HG03571 (cell line): ENCODE data around the gene HP.
A peak's percentile ranks its signal among the peaks of the same experiment; 100 is the strongest.
"Not testable (repeated sequence)": the region's sequence is repeated elsewhere in the genome, so short reads cannot be mapped to it uniquely, and the experiment has no call there.

Source experiments
- ATAC-seq: cut with Tn5 transposase; IDR thresholded peaks from one replicate; pipeline ENCODE4 v1.9.1; 2021; ENCODE audit not compliant: unreplicated experiment

The HP gene, protein sequence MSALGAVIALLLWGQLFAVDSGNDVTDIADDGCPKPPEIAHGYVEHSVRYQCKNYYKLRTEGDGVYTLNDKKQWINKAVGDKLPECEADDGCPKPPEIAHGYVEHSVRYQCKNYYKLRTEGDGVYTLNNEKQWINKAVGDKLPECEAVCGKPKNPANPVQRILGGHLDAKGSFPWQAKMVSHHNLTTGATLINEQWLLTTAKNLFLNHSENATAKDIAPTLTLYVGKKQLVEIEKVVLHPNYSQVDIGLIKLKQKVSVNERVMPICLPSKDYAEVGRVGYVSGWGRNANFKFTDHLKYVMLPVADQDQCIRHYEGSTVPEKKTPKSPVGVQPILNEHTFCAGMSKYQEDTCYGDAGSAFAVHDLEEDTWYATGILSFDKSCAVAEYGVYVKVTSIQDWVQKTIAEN

DNA sequence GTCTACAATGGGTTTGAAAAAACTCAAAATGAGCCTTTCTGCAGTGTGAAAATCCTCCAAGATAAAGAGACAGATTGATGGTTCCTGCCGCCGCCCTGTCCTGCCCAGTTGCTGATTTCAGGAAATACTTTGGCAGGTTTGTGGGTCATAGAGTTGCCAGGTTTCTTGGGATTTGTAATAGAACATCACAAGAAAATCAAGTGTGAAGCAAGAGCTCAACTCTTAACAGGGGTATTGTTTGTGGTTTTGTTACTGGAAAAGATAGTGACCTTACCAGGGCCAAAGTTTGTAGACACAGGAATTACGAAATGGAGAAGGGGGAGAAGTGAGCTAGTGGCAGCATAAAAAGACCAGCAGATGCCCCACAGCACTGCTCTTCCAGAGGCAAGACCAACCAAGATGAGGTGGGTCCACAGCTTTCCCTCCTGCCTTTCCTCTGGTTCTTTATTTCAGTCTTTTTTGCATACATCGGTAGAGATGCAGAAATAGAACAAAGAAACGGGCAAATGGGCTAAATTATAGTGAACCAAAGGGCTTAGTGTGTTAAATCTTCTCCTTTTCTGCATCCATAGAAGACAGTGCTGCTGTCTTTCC lies at the start of gene HP:
Gene HP (plus strand): TSS at position 252 of the 594 bp plus-strand sequence. CDS start 148 bp downstream, at position 400.
- not testable (repeated sequence) for ATAC-seq

DNA sequence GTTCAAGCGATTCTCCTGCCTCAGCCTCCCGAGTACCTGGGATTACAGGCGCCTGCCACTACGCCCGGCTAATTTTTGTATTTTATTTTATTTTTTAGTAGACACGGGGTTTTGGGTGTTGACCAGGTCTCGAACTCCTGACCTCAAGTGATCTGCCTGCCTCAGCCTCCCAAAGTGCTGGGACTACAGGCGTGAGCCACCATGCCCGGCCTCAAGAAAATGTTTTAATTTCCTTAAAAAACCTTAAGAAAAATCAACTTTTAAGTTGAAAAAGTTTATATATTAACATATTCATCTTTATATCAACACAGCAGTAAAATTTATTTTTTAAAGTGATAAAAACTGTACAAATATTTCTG lies 46.3 kb upstream of the HP start:
- not testable (repeated sequence) for ATAC-seq

DNA sequence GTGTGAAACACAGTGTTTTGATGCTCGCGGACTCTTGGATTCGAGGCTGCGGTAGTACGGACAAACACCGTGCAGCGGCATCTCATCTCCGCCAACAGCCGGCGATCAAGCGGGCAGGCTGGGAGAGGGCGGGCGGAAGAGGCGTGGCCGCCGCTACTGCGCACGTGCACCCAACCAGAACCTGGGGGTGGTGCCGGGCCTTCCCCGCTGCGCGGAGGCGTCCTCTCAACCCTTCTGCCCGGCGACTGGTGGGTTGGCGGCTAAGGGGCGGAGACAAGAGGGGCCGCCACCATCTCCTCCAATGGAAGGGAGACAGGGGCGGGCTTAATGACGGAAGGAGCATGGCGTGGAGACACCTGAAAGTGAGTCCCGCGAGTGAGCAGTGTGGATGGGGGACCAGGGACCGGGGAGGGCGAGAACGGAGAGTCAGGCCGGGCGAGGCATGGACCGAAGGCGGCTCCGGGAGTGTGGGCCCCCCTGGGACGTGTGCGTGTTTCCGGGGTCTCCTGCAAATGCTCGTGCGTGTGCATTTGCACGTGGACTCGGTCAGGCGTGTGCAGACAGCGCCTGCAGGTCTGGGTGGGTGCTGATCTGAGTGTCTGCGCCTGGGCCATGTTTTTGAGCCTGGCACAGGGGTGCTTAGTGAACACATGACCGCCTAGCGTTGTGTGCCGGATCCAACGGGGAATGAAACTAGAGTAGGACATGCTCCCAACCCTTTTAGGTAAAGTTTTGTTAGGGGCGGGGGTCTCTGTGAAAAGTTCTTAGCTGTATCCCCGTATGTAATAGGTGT lies 45.7 kb upstream of the HP start, which contains the start of gene DHODH:
Gene DHODH (plus strand): TSS at position 321 of the 793 bp plus-strand sequence. CDS start 21 bp downstream, at position 342.
- ATAC-seq, result peak; percentile 97

DNA sequence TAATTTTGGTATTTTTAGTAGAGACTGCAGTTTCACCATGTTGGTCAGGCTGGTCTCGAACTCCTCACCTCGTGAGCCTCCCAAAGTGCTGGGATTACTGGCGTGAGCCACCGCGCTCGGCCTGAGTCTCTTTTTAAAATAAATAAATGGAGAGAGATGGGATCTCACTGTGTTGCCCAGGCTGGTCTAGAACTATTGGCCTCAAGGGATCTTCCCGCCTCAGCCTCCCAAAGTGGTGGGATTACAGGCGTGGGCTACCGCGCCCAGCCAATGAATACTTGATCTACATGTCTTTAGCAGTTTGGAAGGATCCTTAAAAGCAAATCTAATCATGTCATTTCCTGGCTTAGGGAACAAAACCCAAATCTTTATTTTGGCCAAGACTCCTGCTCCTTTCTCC lies 44.5 kb upstream of the HP start:
- no peak for ATAC-seq

DNA sequence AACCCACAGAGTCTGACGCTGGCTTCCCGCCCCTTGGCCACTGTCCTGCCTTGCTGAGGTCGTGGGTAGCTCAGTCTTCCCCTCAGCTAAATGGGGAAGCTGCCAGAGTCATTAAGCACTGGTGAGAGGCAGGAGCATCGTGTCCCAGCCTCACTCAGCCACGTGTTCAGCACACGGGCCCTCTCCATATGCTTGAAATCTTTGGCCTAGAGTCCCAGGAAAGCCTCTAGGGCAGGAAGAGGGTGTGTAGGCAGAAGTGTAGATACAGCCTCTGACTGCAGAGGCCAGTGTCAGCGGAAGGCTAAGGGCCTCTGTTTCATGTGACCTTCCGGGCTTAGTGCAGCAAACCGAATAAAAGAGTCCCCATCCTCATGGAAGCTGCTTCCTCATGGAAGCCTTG lies 41.7 kb upstream of the HP start:
- ATAC-seq, result no peak

DNA sequence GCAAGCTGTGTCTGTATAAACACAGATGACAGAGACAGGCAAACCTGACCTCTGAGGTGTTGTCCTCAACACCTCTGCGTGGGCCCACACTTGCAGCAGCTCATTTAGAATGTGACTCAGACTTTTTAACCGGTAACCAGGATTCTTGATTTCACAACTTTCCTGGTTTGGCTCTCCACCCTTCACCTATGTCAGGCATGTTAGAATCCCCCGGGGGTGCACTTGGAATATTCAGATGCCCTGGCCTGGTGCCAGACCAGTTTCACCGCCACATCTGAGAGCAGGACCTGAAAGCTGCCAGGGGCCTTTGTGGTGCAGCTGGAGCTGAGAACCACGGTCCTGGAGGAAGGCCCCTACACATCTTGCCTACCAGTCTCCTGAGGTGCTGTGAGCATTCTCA lies 40.9 kb upstream of the HP start:
- no peak for ATAC-seq

DNA sequence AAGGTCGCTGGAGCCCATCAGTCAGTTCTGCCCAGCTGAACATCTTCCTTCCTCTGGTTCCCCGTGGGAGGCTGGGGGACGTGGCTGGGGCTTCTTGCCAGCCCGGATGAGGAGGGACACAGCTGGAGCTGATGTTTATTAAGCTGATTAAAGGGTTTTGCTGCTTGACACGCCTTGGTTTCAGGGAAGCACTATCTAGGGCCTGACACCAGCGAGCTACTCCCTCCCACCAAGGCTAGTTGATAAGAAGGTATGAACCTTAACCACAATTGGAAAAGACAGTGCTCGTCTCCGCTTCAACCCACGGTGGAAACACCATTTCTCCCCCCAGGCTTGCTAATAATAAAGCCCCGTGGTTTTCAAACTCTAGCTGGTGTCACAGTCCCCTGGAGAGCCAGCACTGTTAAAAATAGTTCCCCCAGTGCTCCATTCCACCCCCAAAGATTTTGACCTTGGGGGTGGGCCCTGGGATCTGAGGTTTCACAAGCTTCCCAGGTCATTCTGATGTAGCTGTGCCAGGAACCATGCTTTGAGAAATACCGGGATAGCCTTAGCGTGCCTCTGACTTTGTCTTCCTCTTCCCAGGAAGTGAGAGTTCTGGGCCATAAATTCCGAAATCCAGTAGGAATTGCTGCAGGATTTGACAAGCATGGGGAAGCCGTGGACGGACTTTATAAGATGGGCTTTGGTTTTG lies 40.3 kb upstream of the HP start:
- ATAC-seq, result no peak

DNA sequence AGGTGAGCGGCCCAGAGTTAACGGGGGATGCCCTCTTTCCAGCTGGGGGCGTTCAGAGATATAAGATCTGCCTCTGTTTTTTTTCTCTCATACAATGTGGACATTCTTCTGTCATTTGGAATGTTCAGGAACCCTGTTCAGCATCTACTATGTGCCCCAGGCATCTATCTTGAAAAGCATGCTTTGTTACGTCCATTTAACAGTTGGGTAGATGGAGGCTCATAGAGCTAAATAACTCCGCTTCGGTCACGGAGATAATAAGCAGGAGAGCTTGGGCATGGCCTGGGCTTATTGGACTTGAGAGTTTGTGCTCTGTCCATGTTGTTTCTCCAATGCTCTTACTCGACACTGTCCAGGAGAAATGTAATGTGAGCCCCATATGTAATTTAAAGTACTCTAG lies 39.6 kb upstream of the HP start:
- ATAC-seq, result no peak

DNA sequence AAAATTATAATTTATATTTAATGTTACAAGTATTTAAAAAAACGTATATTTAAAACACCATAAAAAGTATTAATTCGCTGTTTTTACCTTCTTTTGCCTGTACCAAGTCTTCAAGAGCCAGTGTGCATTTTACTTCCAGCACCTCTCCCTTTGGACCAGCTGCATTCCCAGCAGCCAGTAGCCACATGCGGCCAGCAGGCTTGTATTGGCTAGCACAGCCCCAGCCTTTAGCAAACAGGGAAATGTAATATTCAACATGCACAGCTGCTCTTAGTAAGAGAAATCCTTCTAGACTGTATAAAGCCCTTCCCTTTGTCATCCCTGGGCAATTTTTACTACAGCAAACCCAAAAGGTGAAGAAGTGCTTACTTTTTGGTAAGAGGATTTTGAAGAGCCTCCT lies 39.2 kb upstream of the HP start:
- ATAC-seq, result no peak

DNA sequence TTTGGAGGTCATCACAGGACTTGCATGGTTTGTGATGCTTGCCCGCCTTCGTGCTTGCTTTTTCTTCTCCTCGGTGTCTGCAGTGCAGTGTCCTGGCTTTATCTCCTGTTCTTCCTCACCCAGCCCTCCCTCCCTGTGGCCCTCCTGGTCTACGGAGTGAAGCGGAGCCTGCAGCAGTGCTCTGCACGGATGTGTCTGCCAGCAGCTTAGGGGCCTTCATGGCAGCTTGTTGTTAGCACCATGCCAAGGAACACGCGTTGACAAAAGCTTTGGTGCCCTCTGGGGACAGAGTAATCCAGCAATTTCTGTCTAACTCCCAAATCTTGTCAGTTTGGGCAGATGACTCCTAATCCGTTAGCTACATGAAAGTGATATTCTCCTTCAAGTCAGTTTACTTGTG lies 35.8 kb upstream of the HP start:
- ATAC-seq, result no peak

DNA sequence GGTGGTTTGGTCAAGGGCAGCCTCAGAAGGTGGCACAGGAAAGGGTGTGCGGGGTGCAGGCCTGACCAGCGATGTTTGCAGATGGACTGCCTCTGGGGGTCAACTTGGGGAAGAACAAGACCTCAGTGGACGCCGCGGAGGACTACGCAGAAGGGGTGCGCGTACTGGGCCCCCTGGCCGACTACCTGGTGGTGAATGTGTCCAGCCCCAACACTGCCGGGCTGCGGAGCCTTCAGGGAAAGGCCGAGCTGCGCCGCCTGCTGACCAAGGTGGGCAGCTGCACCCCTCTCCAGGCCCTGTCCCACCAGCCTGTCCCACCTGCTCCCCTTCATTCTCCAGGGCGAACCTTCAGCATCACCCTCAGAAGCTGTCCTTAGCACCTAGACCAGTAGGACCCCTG lies 33.3 kb upstream of the HP start:
- ATAC-seq, result no peak

DNA sequence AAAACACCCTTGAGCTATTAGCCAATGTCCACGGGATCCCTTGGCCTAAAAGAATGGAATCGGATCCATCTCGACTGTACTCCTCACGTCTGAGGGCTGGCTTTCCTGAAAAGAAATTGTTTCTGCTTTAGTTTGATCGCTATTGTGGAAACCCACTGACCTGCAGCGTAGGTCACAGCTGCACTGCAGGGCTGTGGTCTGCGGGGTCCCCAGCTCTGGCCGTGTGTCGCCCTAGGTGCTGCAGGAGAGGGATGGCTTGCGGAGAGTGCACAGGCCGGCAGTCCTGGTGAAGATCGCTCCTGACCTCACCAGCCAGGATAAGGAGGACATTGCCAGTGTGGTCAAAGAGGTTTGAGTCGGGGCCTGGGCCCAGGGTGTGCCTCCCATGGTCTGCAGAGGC lies 32.2 kb upstream of the HP start:
- ATAC-seq, result no peak

DNA sequence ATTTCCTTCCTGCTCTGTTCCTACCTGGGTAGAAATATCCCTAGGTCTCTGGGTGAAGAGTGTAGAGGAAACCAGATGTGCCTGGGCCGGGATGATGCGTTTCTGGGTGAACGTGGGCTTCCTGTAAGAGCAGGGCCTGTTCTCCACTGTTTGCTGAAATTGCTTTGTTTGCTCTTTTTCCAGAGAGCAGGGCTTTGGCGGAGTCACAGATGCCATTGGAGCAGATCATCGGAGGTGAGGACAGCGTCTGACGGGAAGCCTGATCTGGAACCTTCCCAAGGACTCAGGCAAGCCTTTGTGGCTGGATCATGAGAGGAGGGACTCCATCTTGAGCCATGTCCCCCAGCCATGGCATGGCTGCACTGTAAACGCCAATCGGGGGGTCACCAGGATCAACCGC lies 30.3 kb upstream of the HP start:
- no peak for ATAC-seq

DNA sequence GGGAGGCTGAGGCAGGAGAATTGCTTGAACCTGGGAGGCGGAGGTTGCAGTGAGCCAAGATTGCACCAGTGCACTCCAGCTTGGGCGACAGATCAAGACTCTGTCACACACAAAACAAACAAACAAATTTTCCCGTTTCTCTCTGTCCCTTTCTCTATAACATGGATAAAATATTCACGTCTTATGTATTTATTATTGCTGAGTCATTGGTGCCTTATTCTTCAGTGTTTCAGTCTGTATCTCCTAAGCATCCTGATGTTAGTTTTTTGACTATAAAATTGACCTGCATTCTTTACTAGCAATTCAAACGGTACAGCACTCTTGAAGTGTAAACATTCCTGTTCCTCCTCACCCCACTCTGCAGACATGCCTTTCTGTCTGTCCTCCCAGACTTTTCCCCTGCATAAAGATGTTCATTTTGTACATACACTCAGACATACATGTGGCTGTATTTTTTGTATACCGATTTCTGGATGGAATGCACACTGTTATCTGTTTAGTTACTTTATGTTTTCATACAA lies 29.4 kb upstream of the HP start:
- no peak for ATAC-seq

DNA sequence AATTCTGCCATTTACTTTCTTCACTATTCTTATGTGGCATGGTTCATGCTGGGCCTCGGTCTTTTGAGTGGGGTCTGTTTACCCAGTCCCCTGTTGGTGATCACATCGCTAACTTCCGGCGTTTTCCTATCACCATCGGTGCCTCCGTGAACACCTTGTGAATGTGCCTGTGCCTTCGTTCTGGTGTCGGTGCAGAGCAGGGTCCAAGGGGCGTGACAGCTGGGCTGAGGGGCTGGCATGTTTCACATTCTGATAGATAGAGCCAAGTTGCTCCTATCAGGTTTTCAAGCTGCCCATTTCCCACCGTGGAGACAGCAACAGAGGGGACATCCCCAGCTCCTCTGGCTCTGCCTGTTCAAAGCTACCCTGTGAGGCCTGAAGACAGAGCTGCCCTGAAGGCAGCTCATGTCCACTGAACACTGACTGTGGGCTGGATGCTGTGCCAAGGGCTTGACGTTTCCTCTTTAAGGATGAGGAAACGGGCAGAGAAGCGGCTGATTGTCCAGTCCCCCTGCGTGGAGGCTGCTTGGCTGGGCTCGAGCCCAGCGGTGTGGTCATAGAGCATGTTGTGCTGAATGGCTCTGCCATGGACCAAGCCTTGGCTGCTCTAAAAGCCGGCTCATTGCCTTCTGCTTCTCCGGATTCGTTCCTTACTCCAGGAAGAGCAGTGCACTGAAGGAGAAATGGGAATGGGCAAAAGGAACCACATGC lies 28.7 kb upstream of the HP start:
- ATAC-seq, result no peak

DNA sequence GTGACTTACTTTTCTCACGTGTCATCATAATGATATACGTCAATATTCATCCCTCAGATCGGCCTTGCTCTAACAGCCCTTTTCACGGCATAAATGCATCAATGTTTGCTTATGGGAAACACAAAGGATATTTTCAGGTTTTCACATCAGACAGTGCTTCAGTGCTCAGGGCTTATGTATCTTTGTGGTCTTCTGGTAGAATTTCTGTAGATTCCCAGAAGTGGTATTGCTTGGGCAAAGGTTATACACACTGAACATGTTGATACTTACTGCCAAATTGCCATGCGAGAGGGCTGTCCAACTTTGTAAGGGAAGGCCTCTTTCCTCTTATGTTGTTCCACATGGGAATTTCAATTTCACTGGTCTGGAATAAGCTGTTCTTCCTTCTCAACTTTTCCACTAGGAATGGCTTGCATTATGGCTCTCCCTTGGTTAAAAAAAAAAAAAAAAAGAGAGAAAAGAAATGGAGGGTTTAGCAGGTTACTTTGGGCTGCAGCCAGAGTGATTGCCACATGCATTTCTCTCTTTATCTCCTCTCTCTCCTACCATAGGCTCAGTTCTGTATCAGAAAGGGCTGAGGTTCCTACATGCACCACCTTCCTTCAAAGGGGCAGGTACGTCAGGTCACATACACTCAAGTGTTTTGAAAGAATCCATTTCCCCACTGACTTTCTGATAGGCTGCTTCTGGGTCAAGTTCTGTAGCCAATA lies 26.5 kb upstream of the HP start:
- ATAC-seq, result no peak

DNA sequence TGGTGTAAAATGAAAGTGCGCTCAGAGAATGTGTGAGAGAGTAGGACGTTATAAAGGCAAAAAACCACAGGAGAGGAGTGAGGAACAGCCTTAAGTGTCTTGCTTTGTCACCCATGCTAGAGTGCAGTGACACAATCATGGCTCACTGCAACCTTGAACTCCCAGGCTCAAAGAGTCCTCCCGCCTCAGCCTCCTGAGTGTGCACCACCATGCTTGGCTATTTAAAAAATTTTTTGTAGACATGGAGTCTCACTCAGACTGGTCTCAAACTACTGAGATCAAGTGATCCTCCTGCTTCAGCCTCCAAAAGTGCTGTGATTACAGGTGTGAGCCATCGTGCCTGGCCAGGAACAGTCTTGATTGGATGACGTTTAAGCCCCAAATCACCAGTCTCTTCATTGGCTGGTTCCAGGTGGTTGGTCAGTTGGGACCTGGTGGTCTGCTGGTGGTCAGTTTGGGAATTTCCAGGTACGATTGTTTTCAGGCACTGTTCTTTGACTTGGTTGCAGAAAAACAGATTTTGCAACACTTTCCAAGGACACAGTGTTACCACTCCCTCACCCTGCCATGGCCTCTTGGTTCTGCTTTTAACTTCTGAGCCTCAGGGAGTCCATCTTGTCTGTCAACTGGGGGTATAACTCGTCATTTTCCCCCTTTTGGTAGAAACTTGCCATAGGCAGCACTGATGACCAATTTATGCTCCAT lies 24.6 kb upstream of the HP start:
- no peak for ATAC-seq

DNA sequence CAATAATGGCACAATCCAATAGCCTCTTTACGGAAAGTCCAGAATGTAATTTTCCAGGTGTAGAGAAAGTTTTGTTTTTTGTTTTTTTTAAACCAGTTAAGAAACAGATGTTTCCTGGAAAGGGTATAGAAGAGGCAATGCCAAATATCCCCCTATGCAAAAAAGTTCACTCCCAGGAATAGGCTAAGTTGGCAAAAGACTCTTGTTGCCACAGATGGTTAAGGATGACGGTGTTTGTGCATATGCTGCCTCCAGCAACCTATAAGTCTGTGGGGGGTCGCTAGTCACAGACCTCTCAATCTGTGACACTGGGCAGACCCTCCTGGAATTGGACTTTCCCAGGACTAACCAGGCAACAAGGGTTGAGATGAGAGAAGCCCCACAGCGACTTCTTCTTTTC lies 20.9 kb upstream of the HP start:
- ATAC-seq, result no peak

DNA sequence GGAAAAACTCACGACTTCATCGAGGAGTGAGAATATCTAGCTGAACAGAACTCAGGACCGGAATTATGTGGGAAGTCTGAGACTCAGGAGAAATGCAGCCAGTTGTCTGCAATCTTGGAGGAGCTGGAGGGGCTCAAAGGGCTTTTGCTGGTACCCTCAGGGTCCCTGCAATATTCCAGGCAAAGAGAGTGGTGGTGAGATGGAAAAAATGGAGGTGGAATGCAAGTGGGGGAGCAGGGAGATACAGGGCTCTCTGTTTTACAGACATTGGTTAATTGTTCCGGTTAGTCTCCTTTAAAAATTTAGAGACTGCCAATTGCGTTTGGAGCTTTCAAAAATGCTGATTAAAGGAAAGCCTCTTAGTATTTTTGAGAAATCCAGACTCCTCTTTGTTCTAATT lies 18.2 kb upstream of the HP start:
- ATAC-seq, result no peak
